ENCODE data around the gene ZPBP. TPM values are rescaled to one million over a fixed set of nuclear protein-coding genes. Genes with fewer than 3 reads are reported as not detected.

The ZPBP gene, protein sequence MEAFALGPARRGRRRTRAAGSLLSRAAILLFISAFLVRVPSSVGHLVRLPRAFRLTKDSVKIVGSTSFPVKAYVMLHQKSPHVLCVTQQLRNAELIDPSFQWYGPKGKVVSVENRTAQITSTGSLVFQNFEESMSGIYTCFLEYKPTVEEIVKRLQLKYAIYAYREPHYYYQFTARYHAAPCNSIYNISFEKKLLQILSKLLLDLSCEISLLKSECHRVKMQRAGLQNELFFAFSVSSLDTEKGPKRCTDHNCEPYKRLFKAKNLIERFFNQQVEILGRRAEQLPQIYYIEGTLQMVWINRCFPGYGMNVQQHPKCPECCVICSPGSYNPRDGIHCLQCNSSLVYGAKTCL
- total RNA-seq: under 1 TPM in 1 of 4 donors, not detected in 3; 0.23 TPM

DNA sequence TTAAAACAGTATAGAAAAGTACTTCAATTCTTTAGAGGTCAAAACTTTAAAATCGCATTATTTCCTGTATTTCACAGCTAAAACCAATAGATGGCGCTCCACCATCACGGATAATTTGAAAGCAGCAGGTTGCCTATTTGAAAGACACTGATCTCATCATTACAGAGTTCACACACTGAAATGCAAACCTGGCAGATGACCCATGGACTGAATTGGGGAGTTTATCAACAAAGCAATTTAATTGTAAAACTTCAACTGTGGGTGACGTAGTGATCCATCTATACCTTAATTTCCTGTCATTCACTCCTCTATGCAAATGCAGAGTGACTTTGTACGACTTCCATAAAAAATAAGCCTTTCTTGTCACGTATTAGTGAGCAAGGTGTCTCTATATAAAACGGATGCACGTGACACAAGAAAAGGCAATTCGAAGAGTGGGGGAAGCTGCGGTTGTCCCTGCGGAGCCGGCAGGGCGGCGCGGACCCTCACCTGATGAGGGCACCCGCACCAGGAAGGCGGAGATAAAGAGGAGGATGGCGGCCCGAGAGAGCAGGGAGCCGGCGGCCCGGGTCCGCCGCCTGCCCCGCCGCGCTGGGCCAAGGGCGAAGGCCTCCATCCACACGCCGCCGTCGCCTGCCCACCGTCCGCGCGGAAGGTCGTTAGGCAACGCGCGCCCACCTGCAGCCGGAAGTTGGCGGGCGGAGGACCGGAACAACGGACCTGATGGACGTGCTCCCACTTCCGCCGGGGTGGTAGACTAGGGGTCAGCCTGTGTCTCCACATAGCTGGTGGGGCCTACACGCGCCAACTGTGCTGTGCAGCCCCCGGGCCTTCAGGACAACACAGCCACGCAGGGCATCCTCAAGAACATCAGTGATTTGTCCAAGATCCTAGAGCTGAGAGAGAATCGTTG lies at the start of gene ZPBP:
ZPBP (minus strand) TSS at position 668 of the 913 bp plus-strand sequence; CDS start at position 616, 52 bp downstream.
- TF ChIP-seq POLR2A (IDR thresholded peaks at IDR 0.05): no peak
- TF ChIP-seq, protein P1, sequence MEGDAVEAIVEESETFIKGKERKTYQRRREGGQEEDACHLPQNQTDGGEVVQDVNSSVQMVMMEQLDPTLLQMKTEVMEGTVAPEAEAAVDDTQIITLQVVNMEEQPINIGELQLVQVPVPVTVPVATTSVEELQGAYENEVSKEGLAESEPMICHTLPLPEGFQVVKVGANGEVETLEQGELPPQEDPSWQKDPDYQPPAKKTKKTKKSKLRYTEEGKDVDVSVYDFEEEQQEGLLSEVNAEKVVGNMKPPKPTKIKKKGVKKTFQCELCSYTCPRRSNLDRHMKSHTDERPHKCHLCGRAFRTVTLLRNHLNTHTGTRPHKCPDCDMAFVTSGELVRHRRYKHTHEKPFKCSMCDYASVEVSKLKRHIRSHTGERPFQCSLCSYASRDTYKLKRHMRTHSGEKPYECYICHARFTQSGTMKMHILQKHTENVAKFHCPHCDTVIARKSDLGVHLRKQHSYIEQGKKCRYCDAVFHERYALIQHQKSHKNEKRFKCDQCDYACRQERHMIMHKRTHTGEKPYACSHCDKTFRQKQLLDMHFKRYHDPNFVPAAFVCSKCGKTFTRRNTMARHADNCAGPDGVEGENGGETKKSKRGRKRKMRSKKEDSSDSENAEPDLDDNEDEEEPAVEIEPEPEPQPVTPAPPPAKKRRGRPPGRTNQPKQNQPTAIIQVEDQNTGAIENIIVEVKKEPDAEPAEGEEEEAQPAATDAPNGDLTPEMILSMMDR (IDR thresholded peaks at IDR 0.05): no peak
- no peak within 1 kb of the TSS for H3K4me3 ChIP-seq (ENCODE audit: low read depth, poor library complexity, severe bottlenecking)
- 17 to 22% methylated on average over 31 to 48 of the region's 53 CpGs for WGBS, 2 donors
- intact Hi-C loops (cut with DNase I; ENCODE audit: low total_unique reads): no loop called here
- no peak for DNase-seq (ENCODE audit: low spot score in 2 of 2)

DNA sequence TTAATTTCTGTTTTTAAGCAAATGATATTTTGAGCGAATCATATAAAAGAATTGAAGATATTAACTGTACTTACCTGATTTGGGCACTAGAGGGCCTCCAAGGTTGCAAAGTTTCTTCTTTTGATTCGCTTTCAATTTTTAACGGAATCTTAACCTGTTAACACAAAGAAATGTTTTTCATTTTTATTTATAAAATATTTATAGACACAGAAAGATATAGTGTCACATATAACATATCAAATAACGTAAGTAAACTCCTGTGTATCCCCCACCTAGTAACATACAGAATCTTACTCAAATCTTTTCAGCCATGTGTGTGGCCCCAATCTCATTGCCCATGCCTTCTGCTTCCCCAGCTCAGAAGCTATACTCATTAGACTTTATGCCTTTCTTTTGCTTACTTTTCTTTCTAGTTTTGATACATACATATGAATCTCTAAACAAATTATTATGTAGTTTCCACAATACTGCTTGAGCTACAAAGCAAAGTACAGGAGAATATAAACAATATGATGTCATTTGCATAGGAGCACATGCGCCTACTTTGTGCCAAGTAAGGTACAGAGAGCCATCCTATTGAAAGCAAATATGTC lies 49.5 kb upstream of the ZPBP start:
- H3K4me3 ChIP-seq (ENCODE audit: low read depth, poor library complexity, severe bottlenecking): no peak overlapping the region
- TF ChIP-seq, protein P1 (IDR thresholded peaks at IDR 0.05): no peak
- no peak for TF ChIP-seq POLR2A (IDR thresholded peaks at IDR 0.05)
- DNase-seq (ENCODE audit: low spot score in 2 of 2): no peak
- WGBS, 2 donors: 18 to 21% methylated on average over 5 of the region's 5 CpGs
- intact Hi-C loops (cut with DNase I; ENCODE audit: low total_unique reads): loop anchor here (10.0 kb wide), 1 partner anchor 272 kb away; no protein-coding TSS in a partner anchor

DNA sequence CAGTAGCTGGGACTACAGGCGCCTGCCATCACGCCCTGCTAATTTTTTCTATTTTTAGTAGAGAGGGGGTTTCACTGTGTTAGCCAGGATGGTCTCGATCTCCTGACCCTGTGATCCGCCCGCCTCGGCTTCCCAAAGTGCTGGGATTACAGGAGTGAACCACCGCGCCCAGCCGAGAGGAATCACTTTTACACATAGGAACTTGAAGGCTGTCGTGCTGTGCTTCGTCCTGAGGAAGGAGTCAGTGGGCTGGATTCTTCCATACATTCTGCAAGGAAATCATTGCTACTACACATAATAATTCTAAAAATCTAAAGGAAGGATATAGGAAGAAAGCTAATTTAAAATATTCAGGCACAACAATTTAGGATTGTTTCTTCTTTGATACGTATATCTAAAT lies 48.8 kb upstream of the ZPBP start:
- WGBS, 2 donors: 75 to 78% methylated on average over 12 of the region's 12 CpGs
- no peak for DNase-seq (ENCODE audit: low spot score in 2 of 2)
- intact Hi-C loops (cut with DNase I; ENCODE audit: low total_unique reads): loop anchor here (10.0 kb wide), 1 partner anchor 273 kb away; no protein-coding TSS in a partner anchor
- TF ChIP-seq, protein P1 (IDR thresholded peaks at IDR 0.05): no peak
- TF ChIP-seq POLR2A (IDR thresholded peaks at IDR 0.05): no peak
- H3K4me3 ChIP-seq (ENCODE audit: low read depth, poor library complexity, severe bottlenecking): no peak overlapping the region

DNA sequence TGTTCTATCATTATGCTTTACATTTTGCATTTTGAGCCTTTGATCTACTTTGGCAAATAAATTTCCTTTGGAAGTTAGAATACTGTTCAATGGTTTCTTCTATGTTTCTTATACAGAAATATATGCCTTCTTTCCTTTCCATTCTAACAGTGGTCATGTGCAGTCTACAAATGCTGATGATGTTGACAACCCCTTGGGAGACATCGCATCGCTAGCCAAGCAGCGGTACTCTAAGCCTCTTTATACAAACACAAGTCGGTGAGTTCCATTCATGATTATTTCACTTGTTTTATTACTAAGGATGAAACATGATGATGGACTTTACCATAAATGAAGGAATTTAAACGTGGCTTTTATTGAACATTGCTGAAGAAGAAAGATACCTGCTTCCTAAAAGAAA lies 48.1 kb upstream of the ZPBP start:
- no peak overlapping the region for H3K4me3 ChIP-seq (ENCODE audit: low read depth, poor library complexity, severe bottlenecking)
- TF ChIP-seq, protein P1 (IDR thresholded peaks at IDR 0.05): no peak
- no peak for TF ChIP-seq POLR2A (IDR thresholded peaks at IDR 0.05)
- intact Hi-C loops (cut with DNase I; ENCODE audit: low total_unique reads): loop anchor here (10.0 kb wide), 1 partner anchor 274 kb away; no protein-coding TSS in a partner anchor
- no peak for DNase-seq (ENCODE audit: low spot score in 2 of 2)
- WGBS, 2 donors: 75 to 81% methylated on average over 5 of the region's 5 CpGs

DNA sequence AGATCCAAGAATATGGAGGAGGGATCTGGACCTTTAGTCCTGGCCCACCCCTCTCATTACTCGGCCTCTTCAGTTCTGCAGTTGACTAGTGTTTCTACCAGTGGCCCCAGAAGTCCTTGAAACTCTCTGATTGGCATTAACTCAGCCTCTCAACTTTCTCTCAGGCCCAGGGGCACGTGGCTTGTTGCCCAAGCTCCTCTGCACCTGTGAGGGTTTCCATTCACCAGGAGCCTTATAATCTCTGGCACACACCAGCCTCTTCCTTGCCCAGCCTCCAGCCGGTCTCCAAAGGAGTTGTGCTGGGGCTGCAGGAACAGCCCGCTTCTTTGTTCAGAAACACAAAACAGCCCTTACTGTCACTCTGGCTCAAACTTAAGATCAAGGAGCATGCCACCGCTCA lies 47.6 kb upstream of the ZPBP start:
- WGBS, 2 donors: 59 to 62% methylated on average over 5 of the region's 5 CpGs
- H3K4me3 ChIP-seq (ENCODE audit: low read depth, poor library complexity, severe bottlenecking): no peak overlapping the region
- TF ChIP-seq, protein P1 (IDR thresholded peaks at IDR 0.05): no peak
- TF ChIP-seq POLR2A (IDR thresholded peaks at IDR 0.05): no peak
- DNase-seq (ENCODE audit: low spot score in 2 of 2): no peak
- intact Hi-C loops (cut with DNase I; ENCODE audit: low total_unique reads): loop anchor here (10.0 kb wide), 1 partner anchor 274 kb away; no protein-coding TSS in a partner anchor
